ENCODE data around the gene MRPL2. TPM values are rescaled to one million over a fixed set of nuclear protein-coding genes. Genes with fewer than 3 reads are reported as not detected.
"Not testable (repeated sequence)": the region's sequence is repeated elsewhere in the genome, so short reads cannot be mapped to it uniquely, and the experiment has no call there.

The MRPL2 gene
- total and polyA plus RNA-seq, 3 experiments from 2014 or later, result 47.5 to 91.6 (median 89.6) TPM

- H3K27me3 Mint-ChIP-seq; H3K9me3 Mint-ChIP-seq; H3K4me3 ChIP-seq (ENCODE audit: low read length); POLR2A ChIA-PET; H3K4me3 Mint-ChIP-seq; H3K27me3 ChIP-seq (ENCODE audit: insufficient read depth, low read length, poor library complexity, severe bottlenecking); H3K4me1 Mint-ChIP-seq; DNase-seq; H3K9me3 ChIP-seq (ENCODE audit: low read length); H3K27ac ChIP-seq (ENCODE audit: low read depth, low read length); H3K4me1 ChIP-seq (ENCODE audit: insufficient read depth, low read length); H3K36me3 ChIP-seq (ENCODE audit: insufficient read depth, low read length): not testable (repeated sequence)
- Mint-ChIP-seq H3K36me3 (peaks cover 0 to 81% (median 4%) of the 10 kb centered on the region in 3 donors), H3K27ac (peak overlapping the region in 1 of 8 donors; percentile 68)
- CTCF ChIA-PET, result interaction anchor here (0.6 kb wide), 1 partner anchor 551 kb away, joined by 3 read pairs; no protein-coding TSS in a partner anchor
Observed at GRCh38 chr6:43041475-43041874, 17.8 kb downstream of the MRPL2 start.

GRCh38 chr6:43040542-43041257 is 18.5 kb downstream of the MRPL2 start:
- H3K27ac Mint-ChIP-seq, result peak overlapping the region in 2 of 8 donors; percentile 14 to 28

GRCh38 chr6:43038727-43039126 is 20.5 kb downstream of the MRPL2 start:
- Histone ChIP-seq H3K4me3 (ENCODE audit: low read length) (no peak overlapping the region), H3K36me3 (ENCODE audit: insufficient read depth, low read length) (no peaks in the 10 kb centered on the region), H3K9me3 (ENCODE audit: low read length) (no peaks in the 10 kb centered on the region), H3K4me1 (ENCODE audit: insufficient read depth, low read length) (no peaks in the 10 kb centered on the region), H3K27ac (ENCODE audit: low read depth, low read length) (no peak overlapping the region), H3K27me3 (ENCODE audit: insufficient read depth, low read length, poor library complexity, severe bottlenecking) (no peaks in the 10 kb centered on the region)
- Mint-ChIP-seq H3K36me3 (peaks cover 0 to 75% (median 7%) of the 10 kb centered on the region in 3 donors), H3K4me1 (no peaks in the 10 kb centered on the region), H3K27me3 (no peaks in the 10 kb centered on the region), H3K27ac (peak overlapping the region in 3 of 8 donors; percentile 46 to 88 (median 56)), H3K4me3 (no peak overlapping the region), H3K9me3 (no peaks in the 10 kb centered on the region)
- no peak for DNase-seq
- ChIA-PET CTCF (no interaction called here), POLR2A (no interaction called here)

More at GRCh38 chr6:43040542-43041257, 18.5 kb downstream of the MRPL2 start:
- Mint-ChIP-seq H3K27me3 (no peaks in the 10 kb centered on the region), H3K9me3 (no peaks in the 10 kb centered on the region), H3K36me3 (peaks cover 0 to 79% (median 7%) of the 10 kb centered on the region in 3 donors), H3K4me1 (no peaks in the 10 kb centered on the region), H3K4me3 (no peak overlapping the region)
- Histone ChIP-seq H3K27ac (ENCODE audit: low read depth, low read length) (no peak overlapping the region), H3K36me3 (ENCODE audit: insufficient read depth, low read length) (no peaks in the 10 kb centered on the region), H3K4me1 (ENCODE audit: insufficient read depth, low read length) (no peaks in the 10 kb centered on the region), H3K27me3 (ENCODE audit: insufficient read depth, low read length, poor library complexity, severe bottlenecking) (no peaks in the 10 kb centered on the region), H3K9me3 (ENCODE audit: low read length) (no peaks in the 10 kb centered on the region), H3K4me3 (ENCODE audit: low read length) (no peak overlapping the region)
- no peak for DNase-seq
- ChIA-PET POLR2A (interaction anchor here (1.0 kb wide), 1 partner anchor 112 kb away, joined by 3 read pairs; no protein-coding TSS in a partner anchor), CTCF (interaction anchor here (1.1 kb wide), 1 partner anchor 103 kb away, joined by 3 read pairs; no protein-coding TSS in a partner anchor)

GRCh38 chr6:43037706-43038105 is 21.5 kb downstream of the MRPL2 start:
- POLR2A ChIA-PET, result interaction anchor here (0.6 kb wide), 1 partner anchor 108 kb away, joined by 4 read pairs; the partner anchor contains the start of gene CNPY3
- Mint-ChIP-seq H3K27ac (peak overlapping the region in 2 of 8 donors; percentile 56 to 81), H3K27me3 (no peaks in the 10 kb centered on the region), H3K4me1 (no peaks in the 10 kb centered on the region), H3K4me3 (no peak overlapping the region), H3K9me3 (no peaks in the 10 kb centered on the region), H3K36me3 (peaks cover 0 to 72% (median 7%) of the 10 kb centered on the region in 3 donors)
- DNase-seq, result no peak
- CTCF ChIA-PET, result no interaction called here
- Histone ChIP-seq H3K27ac (ENCODE audit: low read depth, low read length) (no peak overlapping the region), H3K4me3 (ENCODE audit: low read length) (no peak overlapping the region), H3K9me3 (ENCODE audit: low read length) (no peaks in the 10 kb centered on the region), H3K27me3 (ENCODE audit: insufficient read depth, low read length, poor library complexity, severe bottlenecking) (no peaks in the 10 kb centered on the region), H3K4me1 (ENCODE audit: insufficient read depth, low read length) (no peaks in the 10 kb centered on the region), H3K36me3 (ENCODE audit: insufficient read depth, low read length) (no peaks in the 10 kb centered on the region)

GRCh38 chr6:43037197-43037596 is 22.0 kb downstream of the MRPL2 start:
- H3K4me3 Mint-ChIP-seq, result no peak overlapping the region
- peak overlapping the region in 2 of 8 donors; percentile 43 to 81 for H3K27ac Mint-ChIP-seq
- Histone ChIP-seq H3K4me1 (ENCODE audit: insufficient read depth, low read length) (no peaks in the 10 kb centered on the region), H3K4me3 (ENCODE audit: low read length) (no peak overlapping the region), H3K27me3 (ENCODE audit: insufficient read depth, low read length, poor library complexity, severe bottlenecking) (no peaks in the 10 kb centered on the region), H3K9me3 (ENCODE audit: low read length) (no peaks in the 10 kb centered on the region), H3K27ac (ENCODE audit: low read depth, low read length) (no peak overlapping the region), H3K36me3 (ENCODE audit: insufficient read depth, low read length) (no peaks in the 10 kb centered on the region)
- no peaks in the 10 kb centered on the region for H3K4me1 Mint-ChIP-seq
- no peaks in the 10 kb centered on the region for H3K27me3 Mint-ChIP-seq
- CTCF ChIA-PET, result no interaction called here
- POLR2A ChIA-PET, result no interaction called here
- H3K9me3 Mint-ChIP-seq, result no peaks in the 10 kb centered on the region
- H3K36me3 Mint-ChIP-seq, result peaks cover 0 to 73% (median 4%) of the 10 kb centered on the region in 3 donors
- DNase-seq, result no peak

- no peak for DNase-seq
- no peak overlapping the region for H3K27ac ChIP-seq (ENCODE audit: low read depth, low read length)
- peaks cover 0 to 3% (median 0%) of the 10 kb centered on the region in 3 donors for H3K4me1 Mint-ChIP-seq
- no peaks in the 10 kb centered on the region for H3K9me3 ChIP-seq (ENCODE audit: low read length)
- ChIA-PET CTCF (no interaction called here), POLR2A (no interaction called here)
- peaks cover 4% of the 10 kb centered on the region for H3K36me3 ChIP-seq (ENCODE audit: insufficient read depth, low read length)
- H3K9me3 Mint-ChIP-seq, result no peaks in the 10 kb centered on the region
- H3K27ac Mint-ChIP-seq, result peak overlapping the region in 1 of 8 donors; percentile 74
- H3K4me3 ChIP-seq (ENCODE audit: low read length), result no peak overlapping the region
- no peaks in the 10 kb centered on the region for H3K27me3 Mint-ChIP-seq
- H3K36me3 Mint-ChIP-seq, result peaks cover 0 to 76% (median 4%) of the 10 kb centered on the region in 3 donors
- H3K27me3 ChIP-seq (ENCODE audit: insufficient read depth, low read length, poor library complexity, severe bottlenecking), result no peaks in the 10 kb centered on the region
- no peaks in the 10 kb centered on the region for H3K4me1 ChIP-seq (ENCODE audit: insufficient read depth, low read length)
- H3K4me3 Mint-ChIP-seq, result no peak overlapping the region
Observed at GRCh38 chr6:43036712-43037111, 22.5 kb downstream of the MRPL2 start.

- no peaks in the 10 kb centered on the region for H3K9me3 ChIP-seq (ENCODE audit: low read length)
- CTCF ChIA-PET, result interaction anchor here (1.2 kb wide), 1 partner anchor 15 kb away, joined by 3 read pairs; no protein-coding TSS in a partner anchor
- POLR2A ChIA-PET, result interaction anchor here (0.6 kb wide), 1 partner anchor 153 kb away, joined by 6 read pairs; no protein-coding TSS in a partner anchor
- H3K4me1 ChIP-seq (ENCODE audit: insufficient read depth, low read length), result no peaks in the 10 kb centered on the region
- Mint-ChIP-seq H3K4me3 (no peak overlapping the region), H3K9me3 (no peaks in the 10 kb centered on the region), H3K36me3 (peaks cover 0 to 74% (median 2%) of the 10 kb centered on the region in 3 donors), H3K27ac (peak overlapping the region in 3 of 8 donors; percentile 29 to 56 (median 40)), H3K4me1 (peaks cover 0 to 6% (median 0%) of the 10 kb centered on the region in 3 donors), H3K27me3 (no peaks in the 10 kb centered on the region)
- peaks cover 6% of the 10 kb centered on the region for H3K36me3 ChIP-seq (ENCODE audit: insufficient read depth, low read length)
- H3K27me3 ChIP-seq (ENCODE audit: insufficient read depth, low read length, poor library complexity, severe bottlenecking), result no peaks in the 10 kb centered on the region
- no peak overlapping the region for H3K4me3 ChIP-seq (ENCODE audit: low read length)
- no peak for DNase-seq
- H3K27ac ChIP-seq (ENCODE audit: low read depth, low read length), result no peak overlapping the region
Observed at GRCh38 chr6:43035495-43036194, 23.6 kb downstream of the MRPL2 start.

DNA sequence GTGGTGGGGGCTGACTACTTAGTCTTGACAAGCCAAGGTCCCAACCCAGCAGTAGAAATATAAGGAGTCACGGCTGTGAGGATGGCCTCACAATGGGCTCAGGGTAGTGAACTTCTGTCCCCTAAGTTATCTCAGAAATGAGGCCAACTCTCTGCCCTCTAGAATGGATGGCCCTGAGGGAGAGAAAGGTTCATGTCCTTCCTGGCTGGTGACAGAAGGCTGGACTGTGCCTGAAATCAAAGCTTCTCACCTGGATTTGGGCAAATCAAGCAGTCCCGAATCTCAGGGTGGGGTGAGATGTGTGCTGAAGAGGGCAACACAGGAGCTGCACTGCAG is 25.1 kb downstream of the MRPL2 start:
- ChIA-PET CTCF (interaction anchor here (0.9 to 1.4 kb wide), 2 partner anchors 15 to 43 kb away, joined by 3 to 4 read pairs; no protein-coding TSS in a partner anchor), POLR2A (interaction anchor here (0.7 kb wide), 1 partner anchor 24 kb away, joined by 4 read pairs; no protein-coding TSS in a partner anchor)
- Histone ChIP-seq H3K4me3 (ENCODE audit: low read length) (no peak overlapping the region), H3K4me1 (ENCODE audit: insufficient read depth, low read length) (no peaks in the 10 kb centered on the region), H3K27ac (ENCODE audit: low read depth, low read length) (no peak overlapping the region), H3K36me3 (ENCODE audit: insufficient read depth, low read length) (peaks cover 15% of the 10 kb centered on the region), H3K9me3 (ENCODE audit: low read length) (no peaks in the 10 kb centered on the region), H3K27me3 (ENCODE audit: insufficient read depth, low read length, poor library complexity, severe bottlenecking) (no peaks in the 10 kb centered on the region)
- peak overlapping the region in 1 of 8 donors; percentile 40 for H3K27ac Mint-ChIP-seq
- no peaks in the 10 kb centered on the region for H3K27me3 Mint-ChIP-seq
- H3K9me3 Mint-ChIP-seq, result no peaks in the 10 kb centered on the region
- no peak overlapping the region for H3K4me3 Mint-ChIP-seq
- no peak for DNase-seq
- H3K36me3 Mint-ChIP-seq, result peaks cover 0 to 72% (median 5%) of the 10 kb centered on the region in 3 donors
- H3K4me1 Mint-ChIP-seq, result peaks cover 0 to 6% (median 0%) of the 10 kb centered on the region in 3 donors

Measured in CD8-positive, alpha-beta memory T cell (primary cell).